ENCODE data around the gene CNTN1. TPM values are rescaled to one million over a fixed set of nuclear protein-coding genes. Genes with fewer than 3 reads are reported as not detected.

Gene CNTN1
- total RNA-seq, 1 experiment from 2014 or later, result 3.0 TPM

DNA sequence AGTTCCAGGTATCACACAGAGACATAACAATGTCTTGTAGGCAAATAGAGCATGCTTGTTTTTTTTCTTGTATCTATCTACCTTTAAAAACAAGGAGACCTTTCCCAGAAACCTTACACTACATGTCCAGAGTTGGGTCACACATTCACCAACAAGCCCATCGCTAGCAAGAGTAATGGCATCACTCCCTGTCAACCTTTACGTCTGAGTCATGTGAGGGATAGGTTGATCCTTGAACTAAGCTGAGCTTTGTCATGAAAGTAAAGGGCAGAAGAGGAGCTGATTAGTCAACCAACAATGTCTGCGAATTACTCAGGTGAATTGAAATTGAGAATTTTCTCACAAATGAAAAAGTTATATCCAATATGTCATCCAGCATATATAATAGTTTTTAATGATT lies 219.4 kb downstream of the CNTN1 start:
- Histone ChIP-seq H3K4me1 (ENCODE audit: control insufficient read depth in 1 of 2, insufficient read depth in 2 of 2, low read length in 2 of 2) (peaks cover 0 to 21% of the 10 kb centered on the region in 2 experiments; a peak in 3 of 4 replicates), H3K9ac (ENCODE audit: low read length) (no peak overlapping the region), H2AFZ (ENCODE audit: low read depth, low read length, poor library complexity, severe bottlenecking) (peak overlapping the region; percentile 21), H4K20me1 (ENCODE audit: insufficient read depth) (no peaks in the 10 kb centered on the region), H3K9me2 (ENCODE audit: insufficient read depth) (no peaks in the 10 kb centered on the region), H3K27ac (ENCODE audit: low read depth, low read length) (no peak overlapping the region), H3K36me3 (ENCODE audit: control insufficient read depth in 1 of 2, insufficient read depth in 2 of 2, low read length in 2 of 2) (no peaks in the 10 kb centered on the region), H3K27me3 (ENCODE audit: insufficient read depth, low read length) (no peaks in the 10 kb centered on the region), H3K79me2 (ENCODE audit: insufficient read depth, low read length) (no peaks in the 10 kb centered on the region), H3K4me3 (replicated peaks in 1 of 2; ENCODE audit: low read depth in 1 of 2, low read length in 2 of 2) (no peak overlapping the region), H3K9me3 (ENCODE audit: control insufficient read depth in 1 of 2, insufficient read depth in 1 of 2, low read depth in 1 of 2, low read length in 2 of 2) (no peaks in the 10 kb centered on the region), H3K4me2 (ENCODE audit: low read length) (no peak overlapping the region)
- DNase-seq (ENCODE audit: low read depth, low spot score), result peak; percentile 27
- CTCF ChIA-PET, result no interaction called here
- RAD21 ChIA-PET (ENCODE audit: low non-redundant PET in 1 of 2, low total read pairs in 2 of 2, uncharacterized antibody in 2 of 2, unreplicated experiment in 2 of 2), result no interaction called here
- POLR2A ChIA-PET, result no interaction called here
- intact Hi-C loops (cut with micrococcal nuclease), result no loop called here
- TF ChIP-seq, protein P1, sequence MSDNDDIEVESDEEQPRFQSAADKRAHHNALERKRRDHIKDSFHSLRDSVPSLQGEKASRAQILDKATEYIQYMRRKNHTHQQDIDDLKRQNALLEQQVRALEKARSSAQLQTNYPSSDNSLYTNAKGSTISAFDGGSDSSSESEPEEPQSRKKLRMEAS (IDR thresholded peaks at IDR 0.05), result no peak
- TF ChIP-seq JUND (IDR thresholded peaks at IDR 0.05) (no peak), ZFX (IDR thresholded peaks at IDR 0.05) (no peak), EZH2phosphoT487 (IDR thresholded peaks at IDR 0.05; ENCODE audit: borderline replicate concordance) (no peak), SIN3A (IDR thresholded peaks at IDR 0.05; ENCODE audit: low read depth) (no peak), ZNF274 (IDR thresholded peaks at IDR 0.05; ENCODE audit: low read depth, low read length) (no peak), RAD21 (IDR thresholded peaks at IDR 0.05; ENCODE audit: low read depth) (no peak), CBX3 (IDR thresholded peaks at IDR 0.05; ENCODE audit: low read depth) (no peak), EGR1 (IDR thresholded peaks at IDR 0.05; ENCODE audit: low read depth) (no peak), EZH2 (IDR thresholded peaks at IDR 0.05) (no peak), SP1 (IDR thresholded peaks at IDR 0.05; ENCODE audit: low read depth) (no peak), ELF1 (IDR thresholded peaks at IDR 0.05; ENCODE audit: borderline replicate concordance, low read depth) (no peak)
- TF ChIP-seq, protein P2, sequence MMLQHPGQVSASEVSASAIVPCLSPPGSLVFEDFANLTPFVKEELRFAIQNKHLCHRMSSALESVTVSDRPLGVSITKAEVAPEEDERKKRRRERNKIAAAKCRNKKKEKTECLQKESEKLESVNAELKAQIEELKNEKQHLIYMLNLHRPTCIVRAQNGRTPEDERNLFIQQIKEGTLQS (IDR thresholded peaks at IDR 0.05), result no peak
- TF ChIP-seq, protein P3, sequence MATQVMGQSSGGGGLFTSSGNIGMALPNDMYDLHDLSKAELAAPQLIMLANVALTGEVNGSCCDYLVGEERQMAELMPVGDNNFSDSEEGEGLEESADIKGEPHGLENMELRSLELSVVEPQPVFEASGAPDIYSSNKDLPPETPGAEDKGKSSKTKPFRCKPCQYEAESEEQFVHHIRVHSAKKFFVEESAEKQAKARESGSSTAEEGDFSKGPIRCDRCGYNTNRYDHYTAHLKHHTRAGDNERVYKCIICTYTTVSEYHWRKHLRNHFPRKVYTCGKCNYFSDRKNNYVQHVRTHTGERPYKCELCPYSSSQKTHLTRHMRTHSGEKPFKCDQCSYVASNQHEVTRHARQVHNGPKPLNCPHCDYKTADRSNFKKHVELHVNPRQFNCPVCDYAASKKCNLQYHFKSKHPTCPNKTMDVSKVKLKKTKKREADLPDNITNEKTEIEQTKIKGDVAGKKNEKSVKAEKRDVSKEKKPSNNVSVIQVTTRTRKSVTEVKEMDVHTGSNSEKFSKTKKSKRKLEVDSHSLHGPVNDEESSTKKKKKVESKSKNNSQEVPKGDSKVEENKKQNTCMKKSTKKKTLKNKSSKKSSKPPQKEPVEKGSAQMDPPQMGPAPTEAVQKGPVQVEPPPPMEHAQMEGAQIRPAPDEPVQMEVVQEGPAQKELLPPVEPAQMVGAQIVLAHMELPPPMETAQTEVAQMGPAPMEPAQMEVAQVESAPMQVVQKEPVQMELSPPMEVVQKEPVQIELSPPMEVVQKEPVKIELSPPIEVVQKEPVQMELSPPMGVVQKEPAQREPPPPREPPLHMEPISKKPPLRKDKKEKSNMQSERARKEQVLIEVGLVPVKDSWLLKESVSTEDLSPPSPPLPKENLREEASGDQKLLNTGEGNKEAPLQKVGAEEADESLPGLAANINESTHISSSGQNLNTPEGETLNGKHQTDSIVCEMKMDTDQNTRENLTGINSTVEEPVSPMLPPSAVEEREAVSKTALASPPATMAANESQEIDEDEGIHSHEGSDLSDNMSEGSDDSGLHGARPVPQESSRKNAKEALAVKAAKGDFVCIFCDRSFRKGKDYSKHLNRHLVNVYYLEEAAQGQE (IDR thresholded peaks at IDR 0.05; ENCODE audit: low read depth), result no peak
- no TSS peak for BruUV-seq (replicated peaks)
- no peak for ATAC-seq

Data from HCT116 (cell line).